ENCODE results near the gene GALM.
A peak's percentile ranks its signal among the peaks of the same experiment; 100 is the strongest.

GALM gene

GRCh38 chr2:38648107-38648761, 17.7 kb upstream of the GALM start:
- Histone ChIP-seq H2AFZ (ENCODE audit: low read depth) (no peak overlapping the region), H3K27ac (no peak overlapping the region; the same call in 1 of the 2 replicates)

DNA sequence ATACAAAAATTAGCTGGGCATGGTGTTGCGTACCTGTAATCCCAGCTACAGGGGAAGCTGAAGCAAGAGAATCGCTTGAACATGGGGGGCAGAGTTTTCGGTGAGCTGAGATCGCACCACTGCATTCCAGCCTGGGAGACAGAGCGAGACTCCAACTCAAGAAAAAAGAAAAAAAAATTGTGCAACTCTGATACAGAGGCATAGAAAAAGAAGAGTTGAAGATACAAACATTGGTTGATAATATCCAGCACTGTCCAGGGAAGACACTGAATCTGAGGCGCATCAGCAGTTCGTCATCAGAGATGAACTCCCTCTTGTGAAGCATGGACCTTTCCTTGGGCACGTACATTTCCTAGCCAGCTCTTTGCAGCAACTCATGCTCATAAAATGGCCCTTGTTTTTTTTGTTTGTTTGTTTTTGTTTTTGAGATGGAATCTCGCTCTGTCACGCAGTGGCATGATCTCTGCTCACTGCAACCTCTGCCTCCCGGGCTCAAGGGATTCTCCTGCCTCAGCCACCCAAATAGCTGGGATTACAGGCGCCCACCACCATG, 16.7 kb upstream of the GALM start:
- TF ChIP-seq CTCF (conservative IDR thresholded peaks at IDR 0.05; ENCODE audit: low read depth, low read length): no peak
- no peak overlapping the region for H3K4me2 ChIP-seq
- H3K9ac ChIP-seq: no peak overlapping the region
- peaks cover 64% of the 10 kb centered on the region for H3K4me1 ChIP-seq (ENCODE audit: low read depth, poor library complexity, severe bottlenecking)
- no peaks in the 10 kb centered on the region for H4K20me1 ChIP-seq (ENCODE audit: insufficient read depth)
- H3K36me3 ChIP-seq (ENCODE audit: insufficient read depth): no peaks in the 10 kb centered on the region
- H2AFZ ChIP-seq (ENCODE audit: low read depth): no peak overlapping the region
- no peaks in the 10 kb centered on the region for H3K27me3 ChIP-seq (ENCODE audit: insufficient read depth, low read depth)
- H3K27ac ChIP-seq: no peak overlapping the region
- no peak overlapping the region for H3K4me3 ChIP-seq (IDR thresholded peaks at IDR 0.05; ENCODE audit: insufficient read depth, low read depth, low read length)
- no peaks in the 10 kb centered on the region for H3K79me2 ChIP-seq (ENCODE audit: insufficient read depth, low read depth)

More at GRCh38 chr2:38648107-38648761, 17.7 kb upstream of the GALM start:
- Histone ChIP-seq H3K4me1 (ENCODE audit: low read depth, poor library complexity, severe bottlenecking) (peaks cover 58% of the 10 kb centered on the region), H3K4me3 (IDR thresholded peaks at IDR 0.05; ENCODE audit: insufficient read depth, low read depth, low read length) (peak overlapping the region; percentile 31), H3K79me2 (ENCODE audit: insufficient read depth, low read depth) (no peaks in the 10 kb centered on the region), H4K20me1 (ENCODE audit: insufficient read depth) (no peaks in the 10 kb centered on the region), H3K4me2 (peak overlapping the region; percentile 14; the same call in 1 of the 2 replicates), H3K36me3 (ENCODE audit: insufficient read depth) (no peaks in the 10 kb centered on the region), H3K27me3 (ENCODE audit: insufficient read depth, low read depth) (no peaks in the 10 kb centered on the region), H3K9ac (no peak overlapping the region)
- no peak for TF ChIP-seq CTCF (conservative IDR thresholded peaks at IDR 0.05; ENCODE audit: low read depth, low read length)

DNA sequence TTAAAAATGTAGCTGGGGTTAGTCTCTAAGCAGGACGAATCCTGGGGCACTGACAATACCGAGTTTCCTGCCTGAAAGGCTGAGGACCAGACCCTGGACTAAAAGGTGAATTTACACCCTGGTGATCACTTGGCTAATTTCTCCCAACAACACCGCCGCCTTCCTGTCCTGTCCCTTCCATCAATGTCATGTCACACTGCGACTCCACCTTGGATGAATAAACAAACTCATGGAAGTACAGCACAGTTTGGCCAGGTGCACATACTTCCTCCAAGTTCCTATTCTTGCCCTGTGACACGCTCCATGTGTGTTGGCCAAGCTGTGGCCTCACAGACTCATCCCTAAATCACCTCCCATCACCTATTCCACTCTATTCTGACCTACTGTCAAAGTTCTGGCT, 15.9 kb upstream of the GALM start:
- no peak overlapping the region for H3K9ac ChIP-seq
- H3K36me3 ChIP-seq (ENCODE audit: insufficient read depth): no peaks in the 10 kb centered on the region
- peaks cover 71% of the 10 kb centered on the region for H3K4me1 ChIP-seq (ENCODE audit: low read depth, poor library complexity, severe bottlenecking)
- H3K27me3 ChIP-seq (ENCODE audit: insufficient read depth, low read depth): no peaks in the 10 kb centered on the region
- H3K79me2 ChIP-seq (ENCODE audit: insufficient read depth, low read depth): no peaks in the 10 kb centered on the region
- no peak for TF ChIP-seq CTCF (conservative IDR thresholded peaks at IDR 0.05; ENCODE audit: low read depth, low read length)
- H2AFZ ChIP-seq (ENCODE audit: low read depth): no peak overlapping the region
- no peaks in the 10 kb centered on the region for H4K20me1 ChIP-seq (ENCODE audit: insufficient read depth)
- H3K4me2 ChIP-seq: no peak overlapping the region
- no peak overlapping the region for H3K4me3 ChIP-seq (IDR thresholded peaks at IDR 0.05; ENCODE audit: insufficient read depth, low read depth, low read length)
- no peak overlapping the region for H3K27ac ChIP-seq

- H3K4me2 ChIP-seq: 0 out of 2 replicates have a peak overlapping the region, but pooled peaks have one; percentile 8
- H3K4me1 ChIP-seq (ENCODE audit: low read depth, poor library complexity, severe bottlenecking): peaks cover 78% of the 10 kb centered on the region
- H3K27me3 ChIP-seq (ENCODE audit: insufficient read depth, low read depth): no peaks in the 10 kb centered on the region
- H3K79me2 ChIP-seq (ENCODE audit: insufficient read depth, low read depth): no peaks in the 10 kb centered on the region
- no peak overlapping the region for H3K27ac ChIP-seq
- no peak overlapping the region for H2AFZ ChIP-seq (ENCODE audit: low read depth)
- H3K9ac ChIP-seq: no peak overlapping the region
- H3K4me3 ChIP-seq (IDR thresholded peaks at IDR 0.05; ENCODE audit: insufficient read depth, low read depth, low read length): no peak overlapping the region
- no peak for TF ChIP-seq CTCF (conservative IDR thresholded peaks at IDR 0.05; ENCODE audit: low read depth, low read length)
- no peaks in the 10 kb centered on the region for H4K20me1 ChIP-seq (ENCODE audit: insufficient read depth)
- no peaks in the 10 kb centered on the region for H3K36me3 ChIP-seq (ENCODE audit: insufficient read depth)
Measured at GRCh38 chr2:38650717-38651116, 15.2 kb upstream of the GALM start.
